T follicular helper cell (primary cell): Measurements from ENCODE around the gene SELENOO.

Source experiments
- DNase-seq: peaks from one replicate; pipeline ENCODE4 v3.0.0-alpha.2; 2020; ENCODE audit warnings: low read depth

Gene SELENOO

DNA sequence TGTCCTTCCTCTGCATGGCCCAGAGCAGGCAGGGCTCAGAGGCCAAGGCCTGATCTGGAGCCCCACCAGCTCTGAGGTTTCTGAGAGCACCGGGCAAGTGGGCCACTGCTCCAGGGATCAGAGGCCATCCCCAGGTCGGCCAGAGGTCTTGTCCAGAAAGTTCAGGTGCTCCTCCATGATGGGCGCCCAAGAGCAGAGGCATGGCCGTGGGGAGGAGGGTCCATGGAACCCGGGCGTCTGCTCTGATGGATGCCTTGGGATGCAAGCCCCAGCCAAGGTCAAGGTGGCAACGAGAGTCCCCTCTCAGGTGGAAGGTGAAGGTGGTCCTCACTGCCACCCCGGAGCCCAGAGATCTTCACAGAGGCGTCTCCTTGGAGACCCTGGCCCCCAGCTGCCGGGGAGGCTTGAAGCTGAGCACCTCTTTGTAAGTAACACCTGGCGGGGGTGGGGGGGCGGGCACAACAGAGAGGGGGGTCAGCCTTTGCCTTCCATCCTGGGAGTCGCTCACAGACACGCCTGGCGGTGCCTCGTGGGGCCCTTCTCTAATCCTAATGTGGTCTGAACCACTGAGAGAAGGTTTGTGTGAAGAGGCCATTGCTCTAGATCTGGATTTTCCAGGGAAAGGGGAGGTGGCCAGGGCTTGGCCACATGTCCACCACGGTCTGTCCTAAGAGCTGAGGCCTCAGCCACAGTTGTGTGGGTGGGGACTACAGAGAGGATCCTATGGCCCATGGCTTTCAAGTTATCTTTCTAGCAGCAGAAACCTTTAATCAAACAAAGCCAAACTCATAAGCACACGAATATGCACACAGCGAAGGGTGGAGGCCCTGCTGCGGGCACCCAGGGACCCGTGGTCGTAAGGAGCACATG lies 52.5 kb downstream of the SELENOO start:
- DNase-seq, result no peak

DNA sequence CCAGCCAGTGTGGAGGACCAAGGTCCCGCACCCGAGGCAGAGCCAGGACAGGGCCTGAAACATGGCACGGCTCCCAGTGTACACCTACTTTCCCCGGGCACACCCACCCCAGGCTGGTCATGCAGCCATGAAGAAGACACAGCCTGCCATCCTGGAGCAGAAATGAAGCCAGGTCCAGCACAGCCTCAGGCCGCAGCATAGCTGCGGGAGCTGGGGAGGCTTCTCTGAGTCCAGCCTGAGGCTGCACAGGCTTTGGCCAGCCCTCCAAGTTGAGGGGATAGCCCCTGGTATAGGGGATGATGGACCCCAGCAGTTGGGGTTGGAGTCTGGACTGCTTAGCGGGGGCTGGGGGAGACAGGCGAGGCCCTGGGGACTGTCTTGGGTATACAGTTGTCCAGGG lies 53.1 kb downstream of the SELENOO start:
- DNase-seq, result no peak

DNA sequence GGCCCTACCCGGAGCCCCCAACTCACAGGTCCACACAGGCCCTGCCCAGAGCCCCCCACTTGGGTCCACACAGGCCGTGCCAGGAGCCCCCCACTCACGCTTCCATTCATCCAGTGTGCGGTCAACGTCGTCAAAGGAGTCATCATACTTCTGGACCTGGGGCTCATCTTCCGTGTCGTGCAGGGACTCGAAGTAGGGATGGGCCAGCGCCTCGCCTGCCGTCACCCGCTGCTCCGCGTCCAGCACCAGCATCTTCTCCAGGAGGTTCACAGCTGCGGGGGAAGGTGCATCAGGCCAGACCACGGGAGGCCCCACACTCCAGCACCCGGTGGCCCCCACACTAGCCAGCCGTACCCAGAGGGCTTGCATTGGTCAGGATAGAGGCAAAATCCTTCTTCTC lies 54.3 kb downstream of the SELENOO start:
- DNase-seq, result no peak

GRCh38 chr22:50255607-50256006 lies 54.8 kb downstream of the SELENOO start:
- DNase-seq, result no peak

- DNase-seq, result no peak
These were observed 55.5 kb downstream of the SELENOO start for GRCh38 chr22:50256258-50256862.

- DNase-seq, result no peak
These were observed 56.2 kb downstream of the SELENOO start for GRCh38 chr22:50257041-50257440.

GRCh38 chr22:50257451-50258360 lies 56.9 kb downstream of the SELENOO start:
- no peak for DNase-seq

DNA sequence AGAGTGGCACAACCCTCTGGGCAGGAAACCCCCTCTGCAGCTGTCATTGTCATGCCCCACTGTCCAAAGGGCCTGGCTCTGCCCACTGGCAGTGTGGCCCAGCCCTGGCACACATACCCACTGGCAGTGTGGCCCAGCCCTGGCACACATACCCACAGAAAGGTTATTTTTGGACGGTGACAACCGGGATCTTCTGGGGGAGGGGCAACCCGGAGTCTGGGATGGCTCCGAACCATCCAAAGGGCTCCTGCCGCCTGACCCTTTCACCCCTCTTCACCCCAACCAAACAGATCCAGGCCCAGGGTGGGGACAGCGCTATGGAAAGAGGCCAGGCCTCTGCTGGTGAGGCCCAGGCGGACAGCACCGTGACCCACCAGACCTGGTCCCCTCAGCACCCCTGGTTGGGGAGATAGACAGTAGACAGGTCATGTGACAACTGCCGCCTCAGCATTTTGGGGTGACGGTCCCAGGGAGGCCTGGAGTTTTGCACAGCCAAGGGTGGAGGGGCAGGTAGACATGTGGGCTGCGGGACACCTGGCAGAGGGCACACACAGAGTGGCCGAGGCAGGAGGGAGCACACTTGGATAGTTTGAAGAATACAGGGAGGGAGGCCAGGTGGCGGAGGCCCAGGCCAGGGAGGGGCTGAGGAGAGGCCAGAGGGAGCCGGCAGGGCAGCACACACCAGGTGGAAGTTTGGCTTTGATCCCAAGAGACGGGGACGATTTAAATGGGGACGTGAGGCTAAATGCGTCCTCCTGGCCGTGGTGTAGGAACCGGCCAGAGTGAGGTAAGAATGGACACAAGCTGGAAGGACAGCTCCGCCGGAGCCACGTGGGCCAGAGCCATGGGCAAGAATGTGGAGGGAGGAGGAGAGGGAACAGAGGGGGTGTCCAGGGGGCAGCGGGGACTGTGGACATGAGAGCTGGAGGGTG lies 57.8 kb downstream of the SELENOO start:
- no peak for DNase-seq

DNA sequence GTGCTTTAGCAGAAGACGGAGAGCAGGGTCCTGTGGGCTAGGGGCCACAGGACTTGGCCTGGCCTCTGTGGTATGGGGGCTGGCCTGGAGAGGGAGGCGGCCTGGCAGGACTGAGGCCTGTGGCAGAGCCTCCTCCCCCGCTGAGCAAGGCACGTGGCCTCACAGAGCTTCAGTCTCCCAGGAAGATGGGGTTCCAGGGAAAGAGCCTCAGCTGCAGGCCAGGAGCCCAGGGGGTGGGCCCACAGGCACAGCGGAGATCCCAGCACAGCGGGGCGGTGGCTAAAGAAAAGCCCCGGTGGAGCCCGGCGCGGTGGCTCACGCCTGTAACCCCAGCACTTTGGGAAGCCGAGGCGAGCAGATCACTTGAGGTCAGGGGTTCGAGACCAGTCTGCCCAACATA lies 58.5 kb downstream of the SELENOO start:
- DNase-seq, result no peak

DNA sequence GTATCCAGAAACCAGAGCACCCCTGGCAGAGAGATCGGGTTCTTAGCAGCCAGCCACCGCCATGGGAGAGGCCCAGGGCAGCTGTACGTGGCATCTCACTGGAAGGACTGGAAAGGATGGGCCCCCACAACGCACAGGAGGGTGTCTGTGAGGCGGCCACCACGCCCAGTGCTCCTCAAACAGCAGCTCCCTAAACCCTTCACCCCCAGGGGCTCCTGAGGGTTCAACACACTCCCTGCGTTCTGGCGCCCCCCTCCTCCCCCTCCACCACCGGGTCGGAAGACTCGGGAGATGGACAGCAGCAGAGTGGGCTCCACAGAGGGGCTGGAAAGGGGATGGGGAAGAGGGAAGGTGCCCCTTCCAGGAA lies 59.6 kb downstream of the SELENOO start:
- no peak for DNase-seq

DNA sequence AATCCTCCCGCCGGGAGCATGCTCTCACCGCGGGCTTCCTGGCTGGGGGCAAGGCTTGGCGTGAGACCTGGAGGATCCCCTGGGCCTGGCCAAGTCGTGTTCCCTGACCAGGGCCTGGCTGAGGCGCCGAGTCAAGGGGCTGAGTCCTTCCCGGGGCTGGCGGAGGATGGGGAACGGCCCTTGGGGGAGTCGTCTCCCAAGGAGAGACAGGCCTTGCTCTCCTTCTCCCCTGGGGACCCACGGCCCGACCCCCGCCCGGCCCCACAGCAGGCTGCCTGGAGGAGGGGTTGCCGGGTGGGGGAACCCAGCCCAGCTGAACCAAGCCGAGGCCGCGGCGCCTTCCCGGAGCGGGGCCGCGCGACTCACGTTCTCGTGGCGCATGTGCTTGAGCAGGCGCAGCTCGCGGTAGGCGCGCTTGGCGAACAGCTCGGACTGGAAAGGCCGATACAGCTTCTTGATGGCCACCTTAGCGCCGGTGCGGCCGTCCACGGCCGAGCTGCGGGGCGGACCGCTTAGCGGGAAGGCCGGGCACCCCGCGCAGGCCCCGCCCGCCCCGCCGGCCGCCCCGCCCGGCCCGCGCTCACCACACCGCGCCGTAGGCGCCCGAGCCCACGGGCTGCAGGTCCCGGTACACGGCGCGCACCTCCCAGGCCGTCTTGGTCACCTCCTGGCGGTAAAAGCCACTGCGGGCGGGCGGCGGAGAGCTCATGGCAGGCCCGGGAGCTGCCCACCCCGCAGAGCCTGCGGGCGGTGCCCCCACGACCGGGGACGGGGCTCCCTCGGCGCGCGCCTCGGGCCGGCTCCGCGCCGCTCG lies 60.2 kb downstream of the SELENOO start:
- DNase-seq, result no peak

DNA sequence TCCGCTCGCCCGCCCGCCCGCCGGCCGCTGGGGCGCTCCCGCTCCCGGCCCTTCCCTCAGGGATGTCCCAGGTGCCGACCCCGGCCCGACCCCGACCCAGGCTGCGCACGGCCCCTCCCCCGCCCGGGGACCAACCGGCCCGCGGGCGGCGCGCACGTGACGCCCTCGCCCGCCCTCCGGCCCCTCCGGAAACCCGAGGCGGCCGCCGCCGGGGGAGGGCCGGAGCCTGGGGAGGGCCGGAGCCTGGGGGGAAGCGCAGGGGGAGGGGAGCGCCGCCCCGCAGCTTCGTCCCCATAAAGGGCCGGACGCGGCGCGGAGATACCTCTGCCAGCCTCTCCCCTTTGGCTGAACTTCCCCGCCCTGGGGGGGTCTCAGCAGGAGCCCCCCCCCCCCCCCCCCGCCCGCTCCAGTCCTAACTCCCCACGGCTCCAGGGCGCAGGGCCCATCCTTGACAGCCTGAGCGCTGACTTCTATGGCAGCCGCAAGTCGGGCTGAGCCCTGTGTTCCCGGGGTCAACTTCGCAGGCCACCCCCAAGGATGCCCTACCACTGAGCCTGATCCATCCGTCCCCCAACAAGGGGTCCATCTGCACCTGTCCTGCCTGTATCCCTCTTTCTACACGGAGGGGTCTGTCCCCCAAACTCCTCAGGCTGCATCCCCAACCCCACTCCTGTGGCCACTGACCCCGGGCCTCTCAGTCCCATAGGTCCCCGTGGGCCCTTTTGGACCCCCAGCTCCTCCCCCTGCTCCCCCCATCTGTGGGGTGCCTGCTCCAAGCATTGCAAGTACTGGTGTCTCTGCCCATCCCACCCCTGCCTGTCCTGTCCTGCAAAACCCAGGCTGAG lies 61.0 kb downstream of the SELENOO start, which contains the start of gene MAPK12:
Gene MAPK12, minus strand, starts transcription at position 69 of the 845 bp plus-strand sequence. CDS start 174 bp downstream, outside the sequence.
- no peak for DNase-seq

DNA sequence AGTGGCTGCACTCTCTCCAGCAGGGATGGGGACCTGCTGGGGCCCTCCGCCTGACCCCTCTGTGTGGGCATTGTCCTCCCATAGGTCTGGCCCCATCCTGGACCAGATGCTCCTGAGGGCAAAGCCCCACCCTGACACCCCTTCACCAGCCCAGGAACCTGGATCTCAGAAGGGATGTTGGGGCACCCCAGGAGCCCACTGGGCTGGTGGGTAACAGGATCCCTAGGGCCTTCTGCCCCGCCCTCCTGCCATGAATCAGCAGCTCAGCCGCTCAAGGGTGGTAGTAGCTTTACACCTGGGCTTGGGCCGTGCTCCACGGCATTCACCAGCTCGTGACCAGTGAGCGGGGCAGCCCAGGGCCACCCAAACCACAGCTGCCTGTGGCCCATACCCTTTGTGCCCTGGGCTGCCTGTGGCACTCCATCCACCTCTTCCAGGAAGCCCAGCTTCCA lies 61.7 kb downstream of the SELENOO start:
- no peak for DNase-seq

- DNase-seq, result no peak
These were observed 62.3 kb downstream of the SELENOO start for GRCh38 chr22:50262973-50263617.

DNA sequence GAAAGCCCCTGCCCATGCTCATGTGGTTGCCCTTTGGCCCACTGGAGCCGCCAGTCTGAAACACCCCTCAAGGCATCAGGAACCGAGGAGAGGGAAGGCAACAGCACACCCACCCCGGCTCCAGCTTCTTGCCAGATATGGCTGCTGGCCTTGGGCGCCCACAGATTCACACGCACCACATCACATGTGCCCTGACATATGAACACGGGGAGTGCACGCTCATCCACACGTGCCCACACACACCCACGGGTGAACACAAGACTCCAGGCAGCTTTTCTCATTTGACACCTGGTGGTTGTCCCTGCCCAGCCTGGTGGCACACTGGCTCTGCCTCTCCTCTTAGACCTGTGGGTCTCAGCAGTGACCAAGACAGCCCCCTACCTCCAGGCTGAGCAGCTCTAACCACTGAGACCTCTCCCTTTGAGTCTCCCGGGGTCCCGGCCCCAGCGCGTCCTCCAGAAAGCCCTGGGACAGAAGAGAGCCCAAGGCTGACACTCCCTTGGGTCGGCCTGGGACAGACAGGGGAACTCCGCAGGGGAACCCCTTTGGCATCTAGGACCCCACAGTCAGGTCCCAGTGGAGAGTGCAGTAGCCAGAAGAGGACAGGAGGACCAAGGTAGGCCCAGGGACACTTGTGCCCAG lies 63.4 kb downstream of the SELENOO start:
- DNase-seq, result no peak

GRCh38 chr22:50264946-50265669 lies 64.3 kb downstream of the SELENOO start:
- no peak for DNase-seq

DNA sequence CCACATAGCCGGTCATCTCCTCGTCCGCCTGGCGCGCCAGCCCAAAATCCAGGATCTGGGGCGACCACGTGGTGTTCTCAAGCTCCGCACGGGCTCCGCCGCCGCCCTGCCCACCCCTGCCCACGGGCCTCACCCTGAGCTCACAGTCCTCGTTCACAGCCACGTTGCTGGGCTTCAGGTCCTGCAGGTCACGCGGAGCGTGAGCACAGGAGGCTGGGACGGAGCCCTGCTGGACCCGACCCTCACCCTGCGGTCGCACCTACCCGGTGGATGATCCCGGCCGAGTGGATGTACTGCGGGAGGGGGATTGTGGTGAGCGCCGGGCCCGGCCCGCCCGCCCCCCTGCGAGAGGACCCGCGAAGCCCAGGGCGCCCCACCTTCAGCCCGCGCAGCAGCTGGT lies 66.2 kb downstream of the SELENOO start:
- no peak for DNase-seq
